PC-3 (cell line): Measurements from ENCODE around the gene ZCWPW2. TPM values are rescaled to one million over a fixed set of nuclear protein-coding genes. Genes with fewer than 3 reads are reported as not detected.

Experiments used
- ATAC-seq: fragments of 200-7000 bp; cut with Tn5 transposase; 2 replicates; pipeline ENCODE4 v1.9.1; 2020; ENCODE audit warnings: mild to moderate bottlenecking, moderate library complexity
- BruUV-seq: library from RNA; stranded (reverse); fragments of 400-500 nt; replicated peaks from 2 replicates; lab custom pipeline; 2021; lab: Mats Ljungman, UMichigan
- CTCF ChIA-PET: fragments of 300-600 bp; sonication (Branson Sonifier 250); formaldehyde crosslinking; loops from one replicate; lab custom pipeline; 2022; ENCODE audit warnings: antibody characterized with exemption; lab: Charles Lee
- POLR2A ChIA-PET: fragments of 300-600 bp; sonication (Branson Sonifier 250); formaldehyde crosslinking; loops from one replicate; lab custom pipeline; 2022; ENCODE audit warnings: antibody characterized with exemption; ENCODE audit not compliant: unreplicated experiment; lab: Charles Lee
- DNase-seq: peaks from one replicate; pipeline ENCODE4 v3.0.0-alpha.2; 2015
- H2AFZ ChIP-seq: fragments of 300-600 bp; sonication (generic); 2 replicates; pipeline ENCODE4 v1.6.0; 2016; ENCODE audit warnings: antibody characterized with exemption, low read length
- H3F3A ChIP-seq: fragments of 300-600 bp; sonication (generic); one replicate; pipeline ENCODE4 v1.6.0; 2017; ENCODE audit warnings: antibody characterized with exemption, low read length, control low read depth, mild to moderate bottlenecking; ENCODE audit not compliant: unreplicated experiment
- H3K27ac ChIP-seq: fragments of 300-600 bp; sonication (generic); 2 replicates; pipeline ENCODE4 v1.5.1; 2016; ENCODE audit warnings: mild to moderate bottlenecking, low read length
- H3K27me3 ChIP-seq: fragments of 300-600 bp; sonication (generic); 2 replicates; pipeline ENCODE4 v1.6.1; 2016; ENCODE audit warnings: low read length, mixed read lengths
- H3K36me3 ChIP-seq: fragments of 300-600 bp; sonication (generic); 2 replicates; pipeline ENCODE4 v1.6.1; 2016; ENCODE audit warnings: low read depth, mixed run types, low read length, mixed read lengths
- H3K4me1 ChIP-seq: fragments of 300-600 bp; sonication (generic); 2 replicates; pipeline ENCODE4 v1.5.1; 2016; ENCODE audit warnings: low read length; ENCODE audit not compliant: insufficient read depth
- H3K4me2 ChIP-seq: fragments of 300-600 bp; sonication (generic); 2 replicates; pipeline ENCODE4 v1.6.0; 2016; ENCODE audit warnings: low read length
- H3K4me3 ChIP-seq: fragments of 300-600 bp; sonication (generic); 2 replicates; pipeline ENCODE4 v1.5.1; 2016; ENCODE audit warnings: mild to moderate bottlenecking, low read length, mixed read lengths
- H3K79me2 ChIP-seq: fragments of 300-600 bp; sonication (generic); 2 replicates; pipeline ENCODE4 v1.6.1; 2017; ENCODE audit warnings: low read length, mixed read lengths
- H3K9ac ChIP-seq: fragments of 300-600 bp; sonication (generic); 2 replicates; pipeline ENCODE4 v1.6.0; 2016; ENCODE audit warnings: mild to moderate bottlenecking, low read length
- H3K9me2 ChIP-seq: fragments of 300-600 bp; sonication (generic); replicated peaks from 2 replicates; pipeline ENCODE4 v1.6.1; 2016; ENCODE audit warnings: mixed run types, low read length, mixed read lengths
- H3K9me3 ChIP-seq: fragments of 300-600 bp; sonication (generic); 2 replicates; pipeline ENCODE4 v1.6.1; 2016; ENCODE audit warnings: low read length, mixed read lengths
- H4K20me1 ChIP-seq: fragments of 300-600 bp; sonication (generic); 2 replicates; pipeline ENCODE4 v1.6.1; 2016; ENCODE audit warnings: low read length, mixed read lengths
- EZH2 ChIP-seq: fragments of 300-600 bp; sonication (generic); IDR thresholded peaks from one replicate; pipeline ENCODE4 v1.6.1; 2017; ENCODE audit warnings: antibody characterized with exemption, mild to moderate bottlenecking, low read length; ENCODE audit not compliant: unreplicated experiment
- EZH2phosphoT487 ChIP-seq: fragments of 300-600 bp; sonication (generic); IDR thresholded peaks from 2 replicates; pipeline ENCODE4 v1.6.1; 2018; ENCODE audit warnings: mild to moderate bottlenecking, antibody characterized with exemption, low read length, borderline replicate concordance
- intact Hi-C: fragments of 100-400 bp; cut with micrococcal nuclease; formaldehyde crosslinking; loops from 2 replicates; pipeline ENCODE4 v1.9.0; 2023
- total RNA-seq: library from RNA; depleted of rRNA; stranded (reverse); fragments of >200 nt; gene quantifications from 2 replicates; pipeline ENCODE4 v1.2.3, GENCODE V29; 2014
- TF ChIP-seq, protein P1 (sequence below): fragments of 300-600 bp; sonication (generic); conservative IDR thresholded peaks from 2 replicates; pipeline ENCODE4 v1.5.1; 2017; ENCODE audit warnings: antibody characterized with exemption, low read depth, mild to moderate bottlenecking, low read length

The ZCWPW2 gene
- total RNA-seq, 1 experiment from 2014 or later = not detected

DNA sequence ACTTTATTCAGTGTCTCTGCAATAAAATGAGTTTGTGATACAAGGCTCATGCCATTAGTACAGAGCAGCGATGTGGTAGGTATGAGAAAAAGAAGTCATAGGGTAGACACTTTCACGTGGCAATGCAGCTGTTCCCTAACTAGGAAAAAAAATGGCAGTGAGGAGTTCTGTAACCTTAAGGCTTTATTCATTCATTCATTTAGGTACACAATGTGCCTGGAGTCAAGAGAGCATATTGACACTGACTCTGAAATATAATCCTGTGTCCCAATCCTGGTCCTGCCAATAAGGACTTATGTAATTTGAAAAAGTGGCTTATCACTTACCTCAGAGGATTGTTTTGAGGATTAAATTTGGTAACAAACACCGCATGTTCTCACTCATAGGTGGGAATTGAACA lies 173.1 kb downstream of the ZCWPW2 start:
- BruUV-seq = no TSS peak
- Histone ChIP-seq H2AFZ (no peak overlapping the region), H3K36me3 (no peaks in the 10 kb centered on the region), H3K9ac (no peak overlapping the region), H3K4me1 (no peaks in the 10 kb centered on the region), H3K4me2 (no peak overlapping the region), H3F3A (no peaks in the 10 kb centered on the region), H3K79me2 (no peaks in the 10 kb centered on the region), H3K4me3 (no peak overlapping the region), H3K9me2 (no peaks in the 10 kb centered on the region), H3K27me3 (no peaks in the 10 kb centered on the region), H4K20me1 (no peaks in the 10 kb centered on the region), H3K27ac (no peak overlapping the region), H3K9me3 (no peaks in the 10 kb centered on the region)
- no peak for DNase-seq
- POLR2A ChIA-PET = no interaction called here
- TF ChIP-seq, protein P1, sequence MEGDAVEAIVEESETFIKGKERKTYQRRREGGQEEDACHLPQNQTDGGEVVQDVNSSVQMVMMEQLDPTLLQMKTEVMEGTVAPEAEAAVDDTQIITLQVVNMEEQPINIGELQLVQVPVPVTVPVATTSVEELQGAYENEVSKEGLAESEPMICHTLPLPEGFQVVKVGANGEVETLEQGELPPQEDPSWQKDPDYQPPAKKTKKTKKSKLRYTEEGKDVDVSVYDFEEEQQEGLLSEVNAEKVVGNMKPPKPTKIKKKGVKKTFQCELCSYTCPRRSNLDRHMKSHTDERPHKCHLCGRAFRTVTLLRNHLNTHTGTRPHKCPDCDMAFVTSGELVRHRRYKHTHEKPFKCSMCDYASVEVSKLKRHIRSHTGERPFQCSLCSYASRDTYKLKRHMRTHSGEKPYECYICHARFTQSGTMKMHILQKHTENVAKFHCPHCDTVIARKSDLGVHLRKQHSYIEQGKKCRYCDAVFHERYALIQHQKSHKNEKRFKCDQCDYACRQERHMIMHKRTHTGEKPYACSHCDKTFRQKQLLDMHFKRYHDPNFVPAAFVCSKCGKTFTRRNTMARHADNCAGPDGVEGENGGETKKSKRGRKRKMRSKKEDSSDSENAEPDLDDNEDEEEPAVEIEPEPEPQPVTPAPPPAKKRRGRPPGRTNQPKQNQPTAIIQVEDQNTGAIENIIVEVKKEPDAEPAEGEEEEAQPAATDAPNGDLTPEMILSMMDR = no peak
- intact Hi-C loops = no loop called here
- no peak for ATAC-seq
- CTCF ChIA-PET = no interaction called here

DNA sequence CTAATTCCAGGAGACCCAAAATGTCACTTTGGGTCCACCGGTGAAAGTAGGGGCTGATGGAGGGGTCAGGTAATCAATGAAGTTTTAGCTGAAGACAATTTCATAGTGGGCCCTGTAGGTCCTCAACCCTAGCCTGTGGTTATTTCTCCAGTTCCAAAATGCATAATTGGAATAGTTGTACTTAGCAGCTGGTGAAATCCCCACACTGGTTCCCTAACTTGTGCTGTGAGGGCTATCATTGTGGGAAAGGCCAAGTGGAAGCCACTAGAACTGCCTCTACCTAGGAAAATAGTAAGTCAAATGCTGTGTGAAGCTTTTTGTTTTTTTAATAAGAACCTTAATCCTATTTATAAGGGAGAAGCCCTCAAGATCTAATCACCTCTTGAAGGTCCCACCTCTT lies 193.8 kb downstream of the ZCWPW2 start:
- Histone ChIP-seq H3K4me2 (no peak overlapping the region), H3K27me3 (no peaks in the 10 kb centered on the region), H3K9me3 (no peaks in the 10 kb centered on the region), H3F3A (no peaks in the 10 kb centered on the region), H4K20me1 (no peaks in the 10 kb centered on the region), H3K27ac (no peak overlapping the region), H3K79me2 (no peaks in the 10 kb centered on the region), H3K9me2 (no peaks in the 10 kb centered on the region), H3K4me3 (no peak overlapping the region), H2AFZ (no peak overlapping the region), H3K9ac (no peak overlapping the region), H3K4me1 (no peaks in the 10 kb centered on the region), H3K36me3 (no peaks in the 10 kb centered on the region)
- intact Hi-C loops = no loop called here
- ChIA-PET CTCF (no interaction called here), POLR2A (no interaction called here)
- DNase-seq (no peak), ATAC-seq (no peak)
- TF ChIP-seq EZH2phosphoT487 (no peak), EZH2 (no peak)
- TF ChIP-seq, protein P1 = no peak
- BruUV-seq = no TSS peak

DNA sequence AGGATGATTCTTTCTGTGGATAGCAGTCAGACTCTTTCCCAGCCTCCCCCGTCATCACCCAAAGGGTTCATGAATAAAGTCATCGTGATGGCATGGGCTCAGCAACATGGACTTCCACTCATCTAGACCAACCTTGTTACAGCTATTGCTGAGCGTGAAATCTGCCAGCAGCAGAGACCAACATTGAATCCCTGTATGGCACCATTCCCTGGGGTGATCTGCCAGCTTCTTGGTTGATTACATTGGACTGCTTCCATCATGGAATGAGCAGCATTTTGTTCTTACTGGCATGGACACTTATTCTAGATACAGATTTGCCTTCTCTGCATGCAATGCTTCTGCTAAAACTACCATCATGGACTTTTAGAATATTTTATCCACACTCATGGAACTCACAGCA lies 195.7 kb downstream of the ZCWPW2 start:
- Histone ChIP-seq H2AFZ (no peak overlapping the region), H3K9me2 (no peaks in the 10 kb centered on the region), H3K79me2 (no peaks in the 10 kb centered on the region), H3K4me3 (no peak overlapping the region), H3K9ac (no peak overlapping the region), H3K36me3 (no peaks in the 10 kb centered on the region), H3K9me3 (no peaks in the 10 kb centered on the region), H3K27me3 (no peaks in the 10 kb centered on the region), H3K27ac (no peak overlapping the region), H3K4me2 (no peak overlapping the region), H3F3A (no peaks in the 10 kb centered on the region), H4K20me1 (no peaks in the 10 kb centered on the region), H3K4me1 (no peaks in the 10 kb centered on the region)
- POLR2A ChIA-PET = no interaction called here
- no peak for TF ChIP-seq EZH2
- TF ChIP-seq, protein P1 = no peak
- CTCF ChIA-PET = no interaction called here
- no peak for DNase-seq
- intact Hi-C loops = no loop called here
- no TSS peak for BruUV-seq
- no peak for ATAC-seq
